CD4-positive, alpha-beta T cell treated with Interleukin-4 for 4 hours (primary cell): ENCODE data around the gene NR0B2.

Experiments used
- DNase-seq: peaks from one replicate; pipeline ENCODE4 v3.0.0-alpha.2; 2020

Gene NR0B2

DNA sequence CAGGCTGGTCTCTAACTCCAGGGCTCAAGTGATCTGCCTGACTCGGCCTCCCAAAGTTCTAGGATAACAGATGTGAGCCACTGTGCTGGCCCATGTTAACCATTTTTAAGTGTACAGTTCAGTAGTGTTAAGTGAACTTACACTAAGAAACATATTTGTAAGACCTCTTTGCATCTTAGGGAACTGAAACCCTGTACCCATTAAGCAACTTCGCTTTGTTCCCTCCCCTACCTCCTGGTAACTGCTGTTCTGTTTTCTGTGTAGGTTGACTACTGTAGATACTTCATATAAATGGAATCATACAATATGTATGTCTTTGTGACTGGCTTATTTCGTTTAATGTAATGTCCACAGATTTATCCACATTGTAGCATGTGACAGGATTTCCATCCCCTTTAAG is 18.8 kb upstream of the NR0B2 start:
- no peak for DNase-seq

DNA sequence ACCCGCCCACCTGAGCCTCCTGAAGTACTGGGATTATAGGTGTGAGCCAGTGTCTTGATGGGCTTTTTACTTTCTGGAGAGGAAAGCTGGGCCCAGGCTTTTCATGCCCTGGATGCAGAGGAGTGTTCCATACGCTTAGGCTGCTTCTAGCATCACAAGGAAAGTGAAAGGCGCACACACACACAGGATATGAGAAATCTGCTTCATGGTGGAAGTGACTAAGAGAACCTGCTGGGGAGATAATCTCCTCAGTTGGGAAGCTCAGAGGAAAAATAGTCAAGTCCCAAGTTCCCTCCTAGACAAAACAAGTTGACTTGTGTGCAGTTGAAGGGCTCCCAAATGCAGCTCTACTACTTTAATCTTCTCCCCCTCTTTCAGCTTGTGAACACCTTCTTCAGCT is 9.9 kb upstream of the NR0B2 start:
- no peak for DNase-seq

DNA sequence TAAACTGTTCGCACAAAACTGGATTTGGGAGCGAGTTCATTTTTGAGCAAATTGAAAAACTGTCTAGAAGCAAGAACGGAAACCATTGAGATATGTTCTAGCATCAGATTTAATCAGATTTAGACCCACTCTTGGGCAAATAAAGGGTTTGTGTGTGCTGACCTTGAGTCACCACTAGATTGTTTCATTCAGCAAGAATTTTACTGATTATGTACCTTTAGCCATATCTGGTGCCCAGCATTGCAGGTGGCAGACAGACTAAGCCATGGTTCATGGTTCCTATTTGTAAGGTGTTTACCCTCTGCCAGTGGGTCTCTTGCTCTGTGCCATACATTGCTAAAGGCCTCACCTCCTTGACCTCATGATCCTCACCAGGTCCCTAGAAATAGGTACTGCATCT is 9.1 kb upstream of the NR0B2 start:
- no peak for DNase-seq

DNA sequence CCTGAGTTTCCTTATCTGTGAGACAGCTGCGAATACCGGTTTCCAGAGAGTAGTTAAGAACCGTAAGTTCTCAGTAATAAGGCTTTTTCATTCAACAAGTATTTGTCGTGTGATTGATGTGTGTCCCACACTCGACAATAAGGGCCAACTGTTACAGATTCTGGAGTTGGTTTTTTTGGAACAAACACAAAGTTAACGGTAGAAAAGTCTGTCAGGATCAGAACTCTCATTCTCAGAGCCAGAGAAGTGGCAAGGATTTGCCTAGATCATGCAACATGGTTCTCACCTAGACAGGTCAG is 8.6 kb upstream of the NR0B2 start:
- no peak for DNase-seq

DNA sequence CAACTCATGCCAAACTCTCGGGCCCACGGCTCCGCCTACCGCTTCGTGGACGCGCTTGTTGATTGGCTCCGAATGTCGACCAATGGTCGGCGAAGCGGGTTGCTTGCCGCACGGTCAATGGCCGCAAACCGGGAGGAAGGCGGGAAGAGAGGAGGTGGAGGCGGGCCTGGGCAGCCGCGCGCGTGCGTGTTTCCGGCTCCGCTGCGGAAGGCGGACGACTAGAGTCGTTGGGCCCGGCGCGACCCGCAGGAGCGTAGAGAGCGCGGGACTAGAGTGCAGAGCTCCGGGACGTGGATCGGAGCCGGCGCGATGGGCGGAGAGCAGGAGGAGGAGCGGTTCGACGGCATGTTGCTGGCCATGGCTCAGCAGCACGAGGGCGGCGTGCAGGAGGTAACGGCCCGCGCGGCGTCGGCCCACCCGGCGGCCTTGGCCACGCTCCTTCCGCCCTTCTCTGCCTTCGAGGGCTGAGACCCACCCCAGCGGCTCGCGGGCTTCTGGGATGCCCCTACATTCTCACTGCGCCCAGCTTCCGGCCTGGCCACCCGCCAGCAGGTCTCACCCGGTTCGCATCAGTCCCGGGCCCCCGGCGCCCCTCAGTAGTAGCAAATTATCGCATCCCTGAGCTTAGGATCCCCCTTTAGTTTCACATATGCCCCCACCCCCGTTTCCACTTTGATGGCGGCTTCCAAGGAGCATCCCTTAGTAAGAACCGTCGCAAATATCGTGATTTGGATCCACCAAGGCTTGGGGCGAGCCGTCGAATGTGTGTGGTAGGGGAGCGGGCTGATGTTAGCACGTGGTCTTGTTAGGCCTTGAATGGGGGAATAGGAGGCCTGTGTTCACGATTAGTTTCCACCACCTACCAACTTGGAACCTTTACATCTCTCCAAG is 8.0 kb upstream of the NR0B2 start, which contains the start of gene NUDC:
Gene NUDC, plus strand, starts transcription at position 204 of the 891 bp plus-strand sequence. Its CDS starts 106 bp downstream, at position 310.
- DNase-seq, result peak; percentile 96

DNA sequence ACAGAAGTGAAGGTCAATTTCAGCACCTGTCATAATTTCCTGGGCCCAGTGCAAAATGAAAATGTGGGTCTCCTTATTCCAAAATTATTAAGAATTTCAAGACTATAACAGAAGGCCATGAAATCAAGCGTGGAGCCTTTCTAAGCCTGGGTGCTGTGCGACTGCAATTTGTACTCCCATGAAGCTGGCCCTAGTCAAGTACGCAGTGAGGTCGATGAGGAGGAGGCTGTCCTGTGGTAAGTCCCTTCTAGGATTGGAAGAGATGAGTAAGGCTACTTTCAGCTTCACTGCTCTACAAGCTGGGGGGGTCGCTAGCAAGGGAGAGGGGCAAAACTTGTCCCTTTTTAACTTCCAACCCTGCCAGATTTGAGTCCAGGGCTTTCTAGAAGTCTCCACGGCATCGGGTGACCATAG is 7.4 kb upstream of the NR0B2 start:
- DNase-seq, result no peak

DNA sequence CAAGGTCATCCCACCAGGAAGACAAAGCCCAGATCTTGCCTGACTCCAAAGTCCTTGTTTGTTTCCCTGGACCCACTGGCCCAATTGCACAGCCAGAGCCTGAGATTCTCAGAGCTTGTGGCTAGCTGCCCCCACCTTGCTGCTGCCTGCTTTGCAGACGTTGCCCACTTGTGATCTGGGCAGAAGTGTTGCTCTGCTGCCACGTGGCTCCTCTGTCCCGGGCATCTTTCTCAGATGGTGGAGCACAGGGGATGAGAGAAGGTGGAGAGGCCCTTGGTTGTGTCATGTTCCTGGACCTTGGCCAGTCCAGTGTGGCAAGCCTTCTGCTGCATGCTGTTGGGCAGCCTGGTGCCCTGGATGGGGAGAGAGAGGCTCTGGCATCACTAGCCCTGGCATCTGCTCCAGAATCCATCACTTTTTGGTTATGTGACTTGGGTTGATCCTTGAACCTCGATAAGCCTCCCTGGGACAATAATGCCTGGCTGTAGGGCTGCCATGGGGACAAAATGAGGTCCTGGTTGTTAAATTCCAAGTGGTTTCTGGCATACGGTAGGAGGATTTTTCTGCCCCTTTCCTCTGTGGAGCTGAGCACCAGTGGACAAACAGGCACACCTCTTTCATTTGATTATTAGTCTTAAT is 1.5 kb upstream of the NR0B2 start:
- no peak for DNase-seq

DNA sequence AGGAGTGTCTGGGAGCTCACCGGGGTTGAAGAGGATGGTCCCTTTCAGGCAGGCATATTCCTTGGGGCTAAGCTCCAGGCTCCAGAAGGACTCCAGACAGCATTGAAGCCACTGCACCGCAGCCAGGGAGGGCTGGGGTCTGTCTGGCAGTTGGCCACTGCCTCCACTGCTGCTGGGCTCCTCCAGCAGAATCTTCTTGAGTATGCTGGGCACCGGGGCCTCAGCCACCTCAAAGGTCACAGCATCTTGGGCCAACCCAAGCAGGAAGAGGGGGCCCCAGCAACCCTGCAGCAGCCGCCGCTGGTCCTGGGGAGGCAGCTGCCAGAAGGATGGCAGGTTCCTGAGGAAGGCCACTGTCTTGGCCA is 404 bp downstream of the NR0B2 start:
- no peak for DNase-seq

DNA sequence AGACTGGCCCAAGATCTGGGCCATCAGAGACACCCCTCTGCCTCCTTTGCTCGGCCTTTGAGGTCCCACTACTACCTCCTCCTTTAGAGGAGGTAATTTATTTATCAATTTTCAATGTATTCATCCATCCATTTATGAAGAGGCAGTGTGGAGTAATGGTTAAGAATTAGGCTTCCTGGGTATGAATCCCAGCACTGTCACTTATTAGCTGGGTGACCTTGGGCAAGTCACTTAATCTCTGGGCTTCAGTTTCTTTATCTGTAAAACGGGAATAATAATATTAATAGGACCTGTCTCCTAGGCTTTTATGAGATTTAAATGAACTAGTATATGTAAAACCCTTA is 1.7 kb downstream of the NR0B2 start:
- no peak for DNase-seq

DNA sequence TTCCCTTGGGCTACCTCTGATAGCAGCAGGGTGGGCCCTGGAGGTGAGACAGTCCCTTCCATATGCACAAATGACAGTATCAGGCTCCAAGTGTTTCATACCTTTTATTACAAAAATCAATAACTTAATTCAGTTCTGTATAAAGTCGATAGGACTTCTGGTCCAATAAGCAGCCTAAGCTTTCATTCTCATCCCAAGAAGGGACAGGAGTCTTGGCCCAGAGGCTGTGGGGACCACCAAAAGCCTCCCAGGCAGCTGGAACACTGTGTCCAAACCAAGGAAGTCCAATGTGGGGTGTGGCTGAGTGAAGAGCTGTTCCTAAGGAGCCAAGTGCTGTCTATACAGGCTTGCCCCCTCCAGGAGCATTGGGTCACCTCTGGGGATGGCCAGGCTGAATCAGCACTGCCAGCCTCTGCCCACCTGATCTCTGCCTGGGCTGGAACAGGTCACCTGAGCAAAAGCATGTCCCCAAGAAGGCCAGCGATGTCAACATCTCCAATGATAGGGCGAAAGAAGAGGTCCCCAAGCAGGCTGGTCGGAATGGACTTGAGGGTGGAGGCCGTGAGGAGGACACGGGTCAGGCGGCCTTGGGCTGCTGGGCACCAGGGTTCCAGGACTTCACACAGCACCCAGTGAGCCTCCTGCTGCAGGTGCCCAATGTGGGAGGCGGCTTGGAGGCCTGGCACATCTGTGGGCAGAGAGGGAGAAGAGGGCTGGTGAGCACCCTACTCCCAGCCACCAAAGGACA is 2.2 kb downstream of the NR0B2 start:
- no peak for DNase-seq

DNA sequence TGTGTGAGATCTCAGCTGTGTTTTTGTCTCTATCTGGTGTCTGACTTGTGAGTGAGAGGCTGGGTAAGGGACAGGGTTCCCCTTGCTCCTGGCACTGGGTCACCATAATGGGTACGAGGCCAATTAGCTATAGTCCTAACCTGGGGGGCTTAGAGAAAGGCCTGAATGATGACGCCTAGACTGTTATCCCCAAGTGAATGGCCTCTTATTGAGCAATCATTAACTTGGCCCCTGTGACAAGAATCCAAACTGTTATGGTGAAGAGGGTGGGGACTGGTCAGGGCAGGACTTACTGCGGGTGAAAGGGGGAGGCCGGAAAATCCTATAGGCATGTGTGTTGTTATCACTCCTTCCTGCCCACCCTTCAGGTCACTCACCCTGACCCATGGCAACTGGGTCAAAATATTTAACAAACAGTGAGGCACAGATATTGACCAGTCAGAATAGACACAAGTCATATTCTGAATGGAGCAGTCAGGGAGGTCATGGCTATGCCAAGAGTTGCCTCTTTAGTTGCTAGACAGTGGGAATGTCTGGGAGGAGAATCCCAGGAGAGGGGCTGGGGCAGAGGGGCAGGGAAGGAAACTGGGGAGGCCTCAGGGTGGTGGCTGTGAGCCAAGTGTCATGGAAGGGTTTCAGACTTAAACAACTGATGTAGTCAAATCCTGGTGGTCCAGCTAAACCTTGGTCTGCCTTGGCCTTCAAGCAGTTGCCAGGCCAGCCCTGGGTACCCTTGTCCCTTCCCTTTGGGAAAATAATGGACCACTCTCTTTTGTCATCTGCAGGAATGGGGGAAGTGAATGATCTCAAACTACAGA is 3.2 kb downstream of the NR0B2 start:
- no peak for DNase-seq

DNA sequence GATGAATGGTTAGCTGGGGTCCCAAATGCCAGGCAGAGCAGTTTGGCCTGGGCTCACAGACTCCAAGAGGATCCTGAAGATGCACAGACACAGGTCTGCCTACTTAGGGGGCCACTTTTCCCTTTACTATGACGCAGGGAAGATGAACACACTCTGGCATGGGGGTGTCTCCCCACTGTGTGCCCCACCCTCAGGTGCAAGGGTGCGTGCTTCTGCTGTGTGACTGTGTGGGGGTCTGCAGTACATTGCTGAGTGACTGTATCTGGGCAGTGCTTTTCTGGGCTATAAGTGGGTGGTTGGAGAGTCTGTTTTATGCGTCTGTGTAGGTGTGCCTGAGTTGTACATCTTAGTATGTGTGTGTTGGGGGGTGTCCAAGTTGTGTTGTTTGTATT is 3.8 kb downstream of the NR0B2 start:
- DNase-seq, result no peak

DNA sequence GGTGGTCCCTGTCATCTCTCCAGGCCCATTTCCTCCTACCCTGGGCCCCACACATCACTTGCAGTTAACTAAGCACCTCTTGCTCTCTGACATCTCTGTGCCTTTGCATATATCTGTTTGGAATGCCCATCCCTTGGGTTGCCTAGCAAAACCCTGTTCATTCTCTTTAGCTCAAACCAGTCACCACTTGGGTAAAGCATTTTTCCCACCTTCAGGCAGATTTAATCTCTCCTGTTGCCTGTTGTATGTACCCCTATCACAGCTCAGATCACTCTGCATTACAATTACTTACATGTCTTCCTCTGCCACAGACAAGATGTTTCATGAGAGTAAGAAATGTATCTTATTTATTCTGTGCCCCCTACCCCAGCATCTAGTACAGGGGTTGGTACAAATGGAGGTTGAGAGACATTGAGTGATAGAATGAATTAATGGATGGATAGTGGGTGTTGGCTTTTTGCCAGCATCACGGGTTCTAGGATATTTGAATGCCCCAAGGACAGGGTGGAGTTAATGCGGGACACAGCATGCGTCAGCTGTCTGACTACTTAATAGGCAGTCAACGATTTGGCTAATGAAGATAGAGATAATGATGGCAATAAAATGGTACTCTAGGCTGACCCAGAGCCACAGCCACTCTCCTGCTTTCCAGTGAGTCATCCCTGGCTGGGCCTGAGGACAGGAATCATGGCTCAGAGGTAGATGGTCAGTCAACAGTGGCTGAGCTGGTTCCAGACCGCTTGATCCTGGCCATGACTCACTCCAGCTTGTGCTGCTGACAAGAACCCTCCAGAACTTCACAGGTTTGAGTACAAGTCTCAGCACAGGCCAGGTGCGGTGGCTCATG is 6.5 kb downstream of the NR0B2 start:
- no peak for DNase-seq

DNA sequence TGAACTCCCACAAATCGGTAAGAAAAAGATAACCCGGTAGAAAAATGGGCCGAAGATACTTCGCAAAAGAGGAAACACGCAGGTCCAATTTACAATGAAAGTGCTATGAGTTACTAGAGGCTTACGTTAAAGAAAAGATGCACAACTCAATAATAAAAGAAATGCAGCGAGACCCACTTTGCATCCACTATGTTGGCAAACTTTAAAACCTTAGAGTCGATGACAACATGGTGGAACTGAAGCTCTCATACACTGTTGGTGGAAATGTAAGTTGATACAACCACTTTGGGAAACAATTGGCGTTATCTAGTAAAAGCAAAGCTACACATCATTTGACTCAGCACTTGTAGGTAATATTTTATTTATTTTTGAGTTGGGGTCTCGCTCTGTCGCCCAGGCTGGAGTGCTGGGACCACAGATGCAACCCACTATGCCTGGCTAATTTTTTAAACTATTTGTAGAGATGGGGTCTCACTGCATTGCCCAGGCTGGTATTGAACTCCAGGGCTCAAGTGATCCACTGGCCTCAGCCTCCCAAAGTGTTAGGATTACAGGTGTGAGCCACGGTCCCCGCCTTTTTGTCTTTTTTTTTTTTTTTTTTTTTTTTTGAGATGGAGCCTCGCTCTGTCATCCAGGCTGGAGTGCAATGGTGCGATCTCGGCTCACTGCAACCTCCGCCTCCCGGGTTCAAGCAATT is 12.8 kb downstream of the NR0B2 start:
- DNase-seq, result no peak

DNA sequence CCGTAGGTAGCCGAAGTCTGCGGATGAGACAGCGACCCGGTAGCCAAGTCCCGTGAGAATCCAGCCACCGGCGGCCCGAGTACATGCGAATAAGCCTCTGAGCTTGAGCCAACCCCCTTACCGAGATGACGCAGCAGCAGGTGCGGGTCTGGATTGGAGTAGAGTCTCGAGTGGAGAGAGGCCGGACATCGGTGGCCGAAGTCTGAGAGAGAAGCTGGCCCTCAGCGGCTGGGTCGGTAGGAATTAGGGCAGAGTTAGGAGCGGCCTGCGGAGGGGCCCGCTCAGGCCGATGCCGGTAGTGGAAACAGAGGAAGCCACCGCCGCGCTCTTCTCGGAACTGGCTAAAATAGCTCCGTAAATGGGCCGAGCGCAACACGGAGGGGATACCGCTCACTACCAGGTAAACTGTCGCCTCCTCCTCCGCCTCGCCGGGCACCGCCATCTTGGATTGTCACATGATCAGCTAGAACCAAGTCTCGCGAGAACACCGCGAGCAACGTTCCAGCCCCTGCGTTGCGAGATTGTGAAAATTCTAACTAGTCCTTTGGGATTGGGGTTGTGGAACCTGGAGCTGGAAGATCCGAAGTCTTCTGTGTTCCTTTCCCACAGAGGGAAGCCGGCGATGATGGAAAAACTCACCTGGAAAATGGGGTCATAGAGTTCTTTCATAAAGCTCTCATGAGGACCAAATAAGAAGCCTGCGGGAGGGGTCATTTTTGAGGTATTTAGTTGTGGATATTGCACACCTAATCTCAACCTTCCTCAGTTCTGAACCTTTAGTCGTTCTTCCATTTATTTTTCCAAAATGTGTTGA is 13.6 kb downstream of the NR0B2 start, which contains the start of gene GPATCH3:
Gene GPATCH3, minus strand, starts transcription at position 467 of the 814 bp plus-strand sequence. Its CDS starts 25 bp downstream, at position 442.
- peak; percentile 89 for DNase-seq

DNA sequence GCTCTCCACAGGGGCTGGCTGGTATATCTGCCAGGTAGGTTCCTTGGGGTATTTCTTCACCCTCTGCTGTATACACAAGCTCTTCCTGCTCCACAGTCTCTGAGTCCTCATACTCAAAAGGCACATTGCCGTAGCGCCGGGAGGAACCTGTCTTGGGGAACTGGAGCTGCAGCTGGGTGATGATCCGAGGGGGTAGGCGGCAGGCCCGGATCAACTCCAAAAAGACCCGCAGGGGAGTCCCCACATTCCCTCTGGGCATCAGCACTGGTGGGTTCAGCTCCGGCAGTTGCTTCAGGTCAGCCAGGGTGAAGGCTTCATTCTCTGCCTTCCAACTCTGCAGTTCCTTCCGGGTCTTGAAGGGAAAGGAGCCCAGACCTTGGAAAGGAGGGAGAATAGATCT is 16.4 kb downstream of the NR0B2 start:
- DNase-seq, result no peak

DNA sequence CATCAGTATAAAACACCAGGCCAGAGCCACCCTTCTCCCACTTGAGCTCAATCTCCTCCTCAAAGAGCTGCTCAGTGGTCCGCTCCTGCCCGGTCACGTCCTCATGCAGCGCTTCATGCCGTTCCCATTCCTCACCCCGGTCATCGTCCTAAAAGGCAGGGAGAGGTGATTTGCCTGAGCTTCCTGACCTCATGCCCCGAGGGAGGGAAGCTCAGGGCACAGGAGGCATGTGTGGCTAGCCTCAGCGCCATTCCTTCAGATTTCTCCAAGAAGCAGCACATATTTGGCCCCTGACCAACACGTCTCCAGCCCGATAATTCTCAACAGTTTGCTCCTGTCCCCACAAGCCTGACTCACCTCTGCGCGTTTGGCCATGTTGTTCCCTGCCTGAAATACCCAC is 19.5 kb downstream of the NR0B2 start:
- no peak for DNase-seq

DNA sequence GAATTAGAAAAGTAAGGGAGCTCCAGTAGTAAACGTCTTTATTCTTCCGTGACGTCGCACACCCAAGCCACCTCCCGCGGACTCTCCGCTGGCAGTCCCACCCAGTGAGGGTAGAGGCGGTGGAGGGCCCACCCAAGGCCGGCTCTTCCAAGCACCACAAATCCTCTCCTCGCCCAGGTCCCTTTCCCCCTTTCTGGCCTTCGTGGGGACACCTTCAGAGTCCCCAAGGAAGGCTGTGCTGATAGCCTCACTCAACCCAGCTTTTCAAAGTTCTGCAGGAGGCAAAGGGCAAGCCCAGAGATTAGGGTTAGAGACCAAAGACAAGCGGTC is 23.3 kb downstream of the NR0B2 start:
- no peak for DNase-seq

DNA sequence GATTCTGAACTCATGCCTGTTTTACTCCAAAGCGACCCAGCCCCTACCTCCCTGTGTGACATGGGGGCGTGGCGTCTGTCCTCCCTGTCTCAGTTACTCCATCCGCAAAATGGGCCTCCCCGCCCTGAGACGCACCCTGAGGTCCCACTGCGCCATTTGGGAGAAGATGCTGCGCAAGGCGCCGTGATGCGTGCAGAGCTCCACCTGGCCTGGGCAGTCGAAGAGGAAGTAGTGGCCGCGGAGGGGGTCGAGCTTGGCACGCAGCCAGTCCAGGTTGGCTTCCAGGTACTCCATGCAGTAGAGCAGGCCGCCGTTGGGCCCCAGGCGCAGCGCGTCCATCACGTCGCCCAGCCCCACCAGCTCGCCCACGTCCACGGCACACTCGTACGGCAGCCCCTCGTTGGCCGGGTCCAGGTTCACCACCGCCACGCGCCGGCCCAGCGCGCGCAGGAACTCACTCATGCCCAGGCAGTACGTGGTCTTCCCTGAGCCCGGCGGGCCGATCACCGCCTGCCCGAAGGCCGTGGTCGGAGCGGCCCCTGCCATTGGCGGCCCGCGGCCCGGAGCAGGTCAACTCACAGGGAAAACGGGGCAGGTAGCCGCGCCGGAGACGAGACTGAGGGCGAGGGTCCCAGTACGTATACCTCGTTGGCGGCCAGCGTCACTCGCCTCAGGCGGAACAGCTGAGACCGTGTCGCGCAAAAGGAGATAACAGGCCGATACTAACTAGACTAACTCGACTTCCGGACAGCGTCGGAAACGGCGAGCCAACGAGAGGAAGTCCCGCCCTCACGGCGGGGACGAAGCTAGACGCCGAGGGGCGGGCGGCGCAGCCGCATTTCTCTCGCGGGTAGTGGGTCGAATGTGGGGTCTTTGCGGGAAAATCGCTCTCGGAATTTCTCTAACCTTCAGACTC is 24.0 kb downstream of the NR0B2 start, which contains the start of gene GPN2:
Gene GPN2, minus strand, starts transcription at position 733 of the 916 bp plus-strand sequence. Its CDS starts 187 bp downstream, at position 546.
- DNase-seq, result peak; percentile 77
